SK-N-MC (cell line): Measurements from ENCODE around the gene CRB1.

Experiments
- DNase-seq: peaks from one replicate; pipeline ENCODE4 v3.0.0-alpha.2; 2011; ENCODE audit warnings: low read depth, low spot score
- H3K27ac ChIP-seq: fragments of 200-600 bp; sonication (generic); 2 replicates; pipeline ENCODE4 v1.5.1; 2016; ENCODE audit warnings: mixed run types
- H3K36me3 ChIP-seq: fragments of 200-600 bp; sonication (generic); 2 replicates; pipeline ENCODE4 v1.6.1; 2017; ENCODE audit warnings: antibody characterized with exemption, low read length, mixed read lengths; ENCODE audit not compliant: insufficient read depth
- H3K4me3 ChIP-seq: fragments of 200-600 bp; sonication (generic); 2 replicates; pipeline ENCODE4 v1.5.1; 2016
- H3K9ac ChIP-seq: fragments of 200-600 bp; sonication (generic); 2 replicates; pipeline ENCODE4 v1.8.0; 2017; ENCODE audit warnings: mixed run types, mixed read lengths; ENCODE audit not compliant: insufficient read length
- H3K9me3 ChIP-seq: fragments of 200-600 bp; sonication (generic); 2 replicates; pipeline ENCODE4 v1.6.1; 2017; ENCODE audit warnings: low read depth, mild to moderate bottlenecking, antibody characterized with exemption, low read length, moderate library complexity, mixed read lengths
- EZH2 ChIP-seq: fragments of 200-600 bp; sonication (generic); IDR thresholded peaks from one replicate; pipeline ENCODE4 v1.6.1; 2017; ENCODE audit warnings: antibody characterized with exemption
- FOXP2 ChIP-seq: optimal IDR thresholded peaks from 2 replicates; pipeline ENCODE3; 2011; ENCODE audit warnings: mild to moderate bottlenecking, moderate library complexity; ENCODE audit not compliant: insufficient read depth; ENCODE audit errors: extremely low read length, control extremely low read depth
- POLR2AphosphoS5 ChIP-seq: IDR thresholded peaks from 2 replicates; pipeline ENCODE4 v1.6.1; 2012; ENCODE audit warnings: mild to moderate bottlenecking, low read depth, low read length, borderline replicate concordance

The CRB1 gene

DNA sequence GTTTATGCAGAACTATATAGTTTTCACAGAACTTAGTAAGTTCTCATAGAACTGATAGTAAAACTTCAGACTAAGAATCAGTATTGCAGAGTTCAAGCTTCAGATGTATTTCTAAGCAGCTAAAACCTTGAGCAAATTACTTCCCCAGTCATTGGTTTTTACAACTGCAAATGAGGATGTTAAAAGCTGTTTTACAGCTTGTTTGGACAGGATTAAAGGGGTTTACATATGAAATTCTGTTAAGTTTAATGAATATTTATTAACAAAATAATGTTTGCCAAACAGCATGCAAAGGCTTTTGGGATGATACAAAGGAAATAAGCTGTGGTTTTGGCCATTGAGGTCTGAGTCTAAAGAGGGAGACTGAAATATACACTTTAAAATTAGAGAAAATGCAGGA lies 39.1 kb downstream of the CRB1 start:
- Histone ChIP-seq H3K36me3 (no peaks in the 10 kb centered on the region), H3K9ac (no peak overlapping the region), H3K9me3 (no peaks in the 10 kb centered on the region), H3K4me3 (no peak overlapping the region), H3K27ac (no peak overlapping the region)
- DNase-seq, result no peak
- TF ChIP-seq EZH2 (no peak), FOXP2 (no peak), POLR2AphosphoS5 (no peak)

DNA sequence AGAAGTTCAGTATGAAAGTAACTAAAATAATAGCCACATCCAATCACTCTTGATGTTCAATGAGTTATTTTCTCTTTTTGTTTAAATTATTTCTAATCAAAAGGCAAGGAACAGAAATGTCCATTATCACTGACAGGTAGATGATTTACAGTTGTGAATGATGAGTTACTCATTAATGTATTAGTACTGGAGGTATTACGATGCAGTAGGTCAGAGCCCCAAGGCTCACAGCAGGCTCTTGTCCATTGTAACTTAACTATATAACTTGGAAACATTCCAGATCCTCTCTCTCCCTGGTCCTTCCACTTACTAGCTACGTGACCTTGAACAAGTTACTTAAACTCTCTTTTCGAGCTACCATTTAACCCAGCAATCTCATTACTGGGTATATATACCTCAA lies 39.5 kb downstream of the CRB1 start:
- H3K36me3 ChIP-seq, result no peaks in the 10 kb centered on the region
- no peaks in the 10 kb centered on the region for H3K9me3 ChIP-seq
- no peak for TF ChIP-seq POLR2AphosphoS5
- TF ChIP-seq EZH2, result no peak
- no peak for TF ChIP-seq FOXP2
- H3K27ac ChIP-seq, result no peak overlapping the region
- DNase-seq, result no peak
- no peak overlapping the region for H3K4me3 ChIP-seq
- H3K9ac ChIP-seq, result no peak overlapping the region

DNA sequence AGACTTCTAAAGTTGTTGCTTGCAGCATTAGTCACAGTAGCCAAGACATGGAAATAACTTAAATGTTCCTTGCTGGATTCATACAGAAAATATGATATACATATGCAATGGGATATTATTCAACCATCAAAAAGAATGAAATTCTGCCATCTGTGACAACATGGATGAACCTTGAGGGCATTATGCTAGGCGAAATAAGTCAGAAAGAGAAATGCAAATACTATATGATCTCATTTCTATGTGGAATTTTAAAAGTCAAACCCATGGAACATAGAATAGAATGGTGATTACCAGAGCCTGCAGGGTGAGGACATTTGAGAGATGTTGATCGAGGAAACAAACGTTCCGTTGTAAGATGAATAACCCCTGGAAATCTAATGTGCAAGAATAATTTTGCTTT lies 43.0 kb downstream of the CRB1 start:
- DNase-seq, result no peak
- Histone ChIP-seq H3K9me3 (no peaks in the 10 kb centered on the region), H3K4me3 (no peak overlapping the region), H3K36me3 (no peaks in the 10 kb centered on the region), H3K27ac (no peak overlapping the region), H3K9ac (no peak overlapping the region)
- TF ChIP-seq EZH2 (no peak), FOXP2 (no peak), POLR2AphosphoS5 (no peak)

DNA sequence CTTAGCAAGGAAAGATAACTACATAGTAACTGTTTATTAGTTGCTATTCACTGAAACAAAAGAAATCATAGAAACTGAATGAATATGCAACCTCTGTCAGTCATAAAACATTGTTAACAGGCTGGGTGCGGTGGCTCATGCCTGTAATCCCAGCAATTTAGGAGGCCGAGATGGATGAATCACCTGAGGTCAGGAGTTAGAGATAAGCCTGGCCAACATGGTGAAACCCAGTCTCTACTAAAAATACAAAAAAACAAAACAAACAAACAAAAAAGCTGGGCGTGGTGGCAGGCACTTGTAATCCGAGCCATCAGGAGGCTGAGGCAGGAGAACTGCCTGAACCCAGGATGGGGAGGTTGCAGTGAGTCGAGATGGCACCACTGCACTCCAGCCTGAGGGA lies 44.1 kb downstream of the CRB1 start:
- no peaks in the 10 kb centered on the region for H3K9me3 ChIP-seq
- no peak for DNase-seq
- H3K27ac ChIP-seq, result no peak overlapping the region
- TF ChIP-seq POLR2AphosphoS5, result no peak
- H3K4me3 ChIP-seq, result no peak overlapping the region
- no peaks in the 10 kb centered on the region for H3K36me3 ChIP-seq
- no peak overlapping the region for H3K9ac ChIP-seq

DNA sequence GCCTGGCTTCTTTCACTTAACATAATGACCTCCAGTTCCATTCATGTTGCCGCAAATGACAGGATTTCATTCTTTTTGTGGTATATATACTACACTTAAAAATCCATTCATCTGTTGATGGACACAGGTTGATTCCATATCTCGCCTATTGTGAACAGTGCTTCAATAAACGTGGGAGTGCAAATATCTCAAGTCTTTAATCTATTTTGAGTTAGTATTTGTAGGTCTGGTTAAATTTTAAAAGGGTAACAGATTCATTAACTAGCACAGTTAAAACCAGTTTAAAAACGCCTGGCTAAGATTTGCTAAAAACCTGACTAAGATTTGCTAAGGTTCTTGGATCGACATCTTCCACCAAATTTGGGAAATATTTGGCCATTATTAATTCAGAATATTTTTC lies 45.7 kb downstream of the CRB1 start:
- Histone ChIP-seq H3K27ac (no peak overlapping the region), H3K36me3 (no peaks in the 10 kb centered on the region), H3K9ac (no peak overlapping the region), H3K4me3 (no peak overlapping the region), H3K9me3 (no peaks in the 10 kb centered on the region)
- TF ChIP-seq POLR2AphosphoS5, result no peak
- TF ChIP-seq EZH2, result no peak
- TF ChIP-seq FOXP2, result no peak
- no peak for DNase-seq

DNA sequence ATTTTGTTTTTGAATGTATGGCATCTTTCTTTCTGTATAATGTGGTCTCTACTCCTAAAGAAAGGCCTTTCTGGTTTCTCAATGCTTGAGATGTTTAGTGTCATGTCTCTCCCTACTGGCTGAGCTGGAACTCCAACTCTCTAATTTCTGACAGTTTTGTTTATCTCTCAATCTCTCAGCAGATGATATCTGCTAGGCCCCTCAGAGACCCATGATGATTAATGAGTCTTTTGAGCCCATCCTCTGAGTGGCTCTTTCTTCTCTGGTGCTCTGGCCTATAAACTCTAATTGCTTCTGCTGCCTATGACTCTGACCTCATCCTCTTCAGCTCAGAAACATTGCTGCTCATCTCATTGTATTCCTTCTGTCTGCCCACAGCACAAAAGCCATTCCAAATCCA lies 46.6 kb downstream of the CRB1 start:
- Histone ChIP-seq H3K27ac (no peak overlapping the region), H3K9ac (no peak overlapping the region), H3K36me3 (no peaks in the 10 kb centered on the region), H3K4me3 (no peak overlapping the region), H3K9me3 (no peaks in the 10 kb centered on the region)
- TF ChIP-seq POLR2AphosphoS5, result no peak
- no peak for TF ChIP-seq EZH2
- no peak for TF ChIP-seq FOXP2
- no peak for DNase-seq

DNA sequence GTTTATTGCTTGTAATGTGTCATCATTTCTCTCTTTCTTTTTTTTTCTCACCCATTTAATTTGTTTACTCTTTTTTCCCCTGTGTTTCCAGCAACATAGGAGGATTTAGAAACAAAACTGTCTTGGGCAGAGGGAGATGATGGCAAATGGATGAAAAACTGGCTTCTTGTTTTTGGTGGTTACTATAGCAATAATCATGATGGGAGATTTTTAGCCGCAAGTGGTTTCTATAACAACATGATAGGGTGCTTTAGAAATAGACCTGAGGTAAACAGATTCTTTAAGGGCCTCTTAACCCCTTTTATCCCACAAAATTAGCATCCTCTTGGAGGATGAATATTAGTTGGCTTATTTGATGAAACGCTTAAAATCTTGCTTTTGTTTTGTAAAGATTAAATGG lies 51.6 kb downstream of the CRB1 start:
- H3K36me3 ChIP-seq, result no peaks in the 10 kb centered on the region
- no peak overlapping the region for H3K4me3 ChIP-seq
- H3K9ac ChIP-seq, result no peak overlapping the region
- H3K27ac ChIP-seq, result no peak overlapping the region
- no peaks in the 10 kb centered on the region for H3K9me3 ChIP-seq
- TF ChIP-seq POLR2AphosphoS5 (no peak), EZH2 (no peak), FOXP2 (no peak)
- no peak for DNase-seq

DNA sequence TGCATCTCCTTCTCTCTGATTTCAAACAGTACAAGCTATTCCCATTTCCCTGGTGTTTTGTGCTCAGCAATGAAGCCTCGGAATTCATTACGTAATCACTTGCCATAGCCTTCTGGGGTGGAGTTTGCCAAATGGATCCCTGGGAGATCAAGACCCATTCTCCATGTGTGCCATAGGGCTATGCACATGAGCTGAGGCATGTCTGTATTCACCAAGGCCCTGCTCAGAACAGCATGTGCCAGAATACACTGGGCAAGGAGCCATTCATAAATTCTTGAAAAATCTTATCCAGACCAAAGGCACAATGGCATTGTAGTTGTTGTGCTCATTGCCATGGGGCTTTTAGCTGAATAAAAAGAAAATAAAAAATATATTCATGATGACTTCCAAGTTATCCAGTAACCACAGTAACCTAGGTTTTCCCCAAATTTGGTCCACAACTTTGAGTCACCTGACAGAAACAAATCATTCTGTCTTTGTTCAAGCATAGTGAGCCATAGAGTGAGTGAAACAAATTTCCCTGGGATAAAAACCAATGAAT lies 53.0 kb downstream of the CRB1 start:
- no peak overlapping the region for H3K9ac ChIP-seq
- H3K4me3 ChIP-seq, result no peak overlapping the region
- H3K27ac ChIP-seq, result no peak overlapping the region
- H3K36me3 ChIP-seq, result no peaks in the 10 kb centered on the region
- H3K9me3 ChIP-seq, result no peaks in the 10 kb centered on the region
- no peak for DNase-seq
- TF ChIP-seq EZH2 (no peak), FOXP2 (no peak), POLR2AphosphoS5 (no peak)

DNA sequence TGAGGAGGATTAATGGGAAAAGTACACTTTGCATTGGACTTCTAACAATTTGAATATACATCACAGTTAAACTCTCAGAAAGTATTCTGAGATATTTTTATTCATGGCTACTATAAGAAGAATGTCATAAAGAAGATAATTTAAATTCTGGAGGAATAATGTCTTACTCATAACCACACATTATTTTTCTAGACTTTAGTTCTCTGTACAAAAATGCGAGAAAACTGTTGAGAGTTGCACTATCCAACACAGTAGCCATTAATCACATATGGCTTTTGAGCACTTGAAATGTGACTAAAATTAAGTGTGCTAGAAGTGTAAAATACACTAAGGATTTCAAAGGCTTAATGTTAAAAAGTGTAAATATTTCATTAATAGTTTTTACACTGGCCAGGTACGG lies 53.8 kb downstream of the CRB1 start:
- Histone ChIP-seq H3K36me3 (no peaks in the 10 kb centered on the region), H3K9ac (no peak overlapping the region), H3K9me3 (no peaks in the 10 kb centered on the region), H3K4me3 (no peak overlapping the region), H3K27ac (no peak overlapping the region)
- DNase-seq, result no peak
- TF ChIP-seq EZH2, result no peak
- no peak for TF ChIP-seq POLR2AphosphoS5
- TF ChIP-seq FOXP2, result no peak

DNA sequence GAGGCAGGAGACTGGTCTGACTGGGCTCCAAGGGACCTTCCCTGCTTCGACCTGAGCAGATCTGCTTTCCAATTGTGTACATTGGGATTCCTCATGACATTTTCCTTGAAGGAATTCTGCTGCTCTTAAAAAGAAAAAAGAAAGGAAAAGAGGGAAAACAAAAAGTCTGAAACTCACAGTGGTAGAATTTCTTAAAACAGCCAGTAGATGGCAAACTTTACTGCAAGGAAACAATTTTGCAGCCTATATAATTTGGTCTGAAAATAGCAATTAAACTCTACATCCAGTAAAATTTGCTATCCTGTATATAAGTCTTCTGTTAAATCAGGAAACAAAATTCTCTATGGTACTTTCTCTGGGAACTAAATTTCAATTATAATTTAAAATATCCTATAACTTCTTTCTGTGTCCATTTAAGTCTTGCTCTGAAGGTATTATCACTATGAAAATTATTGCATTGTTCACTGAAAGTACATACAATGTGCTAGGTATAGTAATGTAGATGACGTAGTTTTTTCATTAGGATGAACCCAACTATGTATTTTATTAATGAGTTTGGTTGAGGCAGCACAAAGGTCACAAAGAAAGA lies 59.8 kb downstream of the CRB1 start:
- Histone ChIP-seq H3K9me3 (no peaks in the 10 kb centered on the region), H3K36me3 (no peaks in the 10 kb centered on the region), H3K27ac (no peak overlapping the region; the same call in 1 of the 2 replicates), H3K9ac (peak overlapping the region; percentile 58), H3K4me3 (no peak overlapping the region)
- TF ChIP-seq FOXP2 (no peak), EZH2 (no peak), POLR2AphosphoS5 (no peak)
- peak; percentile 22 for DNase-seq
